ENCODE data around the gene PHF10.

Gene PHF10

DNA sequence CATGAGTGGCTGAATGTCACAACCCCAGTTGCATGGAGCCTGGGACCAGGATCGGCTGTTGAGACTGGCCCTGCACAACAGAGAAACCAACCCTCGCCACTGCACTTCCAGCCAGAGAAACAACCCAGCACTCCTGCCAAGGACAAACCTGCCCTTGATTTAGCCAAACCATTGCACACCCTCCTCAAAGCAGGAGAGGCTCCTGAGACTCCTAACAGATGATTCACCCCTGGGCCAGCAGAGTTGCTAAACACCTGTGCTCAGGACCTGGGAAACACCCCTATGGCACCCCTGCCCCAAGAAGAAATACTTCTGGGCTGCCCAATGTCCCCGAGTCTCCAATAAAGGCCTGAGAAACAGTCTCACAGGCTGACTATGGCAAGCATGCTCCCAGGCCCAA is 40.2 kb downstream of the PHF10 start:
- POLR2A ChIA-PET = no interaction called here
- CTCF ChIA-PET = interaction anchor here (1.2 kb wide), 1 partner anchor 9 kb away, joined by 3 read pairs; no protein-coding TSS in a partner anchor
- TF ChIP-seq, protein P1, sequence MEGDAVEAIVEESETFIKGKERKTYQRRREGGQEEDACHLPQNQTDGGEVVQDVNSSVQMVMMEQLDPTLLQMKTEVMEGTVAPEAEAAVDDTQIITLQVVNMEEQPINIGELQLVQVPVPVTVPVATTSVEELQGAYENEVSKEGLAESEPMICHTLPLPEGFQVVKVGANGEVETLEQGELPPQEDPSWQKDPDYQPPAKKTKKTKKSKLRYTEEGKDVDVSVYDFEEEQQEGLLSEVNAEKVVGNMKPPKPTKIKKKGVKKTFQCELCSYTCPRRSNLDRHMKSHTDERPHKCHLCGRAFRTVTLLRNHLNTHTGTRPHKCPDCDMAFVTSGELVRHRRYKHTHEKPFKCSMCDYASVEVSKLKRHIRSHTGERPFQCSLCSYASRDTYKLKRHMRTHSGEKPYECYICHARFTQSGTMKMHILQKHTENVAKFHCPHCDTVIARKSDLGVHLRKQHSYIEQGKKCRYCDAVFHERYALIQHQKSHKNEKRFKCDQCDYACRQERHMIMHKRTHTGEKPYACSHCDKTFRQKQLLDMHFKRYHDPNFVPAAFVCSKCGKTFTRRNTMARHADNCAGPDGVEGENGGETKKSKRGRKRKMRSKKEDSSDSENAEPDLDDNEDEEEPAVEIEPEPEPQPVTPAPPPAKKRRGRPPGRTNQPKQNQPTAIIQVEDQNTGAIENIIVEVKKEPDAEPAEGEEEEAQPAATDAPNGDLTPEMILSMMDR (IDR thresholded peaks at IDR 0.05; ENCODE audit: control extremely low read depth, extremely low read depth, low read depth, missing control alignments) = no peak
- DNase-seq (ENCODE audit: extremely low spot score) = no peak

DNA sequence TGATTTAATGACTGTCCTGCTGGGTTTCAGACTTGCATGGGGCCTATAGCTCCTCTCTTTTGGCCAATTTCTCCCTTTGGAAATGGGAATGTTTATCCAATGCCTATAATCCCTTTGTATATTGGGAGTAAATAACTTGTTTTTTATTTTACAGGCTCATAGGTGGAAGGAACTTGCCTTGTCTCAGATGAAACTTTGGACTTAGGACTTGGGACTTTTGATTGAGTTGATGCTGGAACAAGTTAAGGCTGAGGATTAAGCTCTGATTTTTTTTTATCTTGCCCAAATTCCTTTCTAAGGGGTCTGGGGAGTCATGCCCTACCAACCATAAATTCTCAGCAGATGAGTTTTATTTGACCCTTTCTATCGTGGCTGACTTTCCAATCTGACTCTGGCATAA is 46.0 kb downstream of the PHF10 start:
- CTCF ChIA-PET = interaction anchor here (0.9 to 1.3 kb wide), 2 partner anchors 14 to 42 kb away, joined by 3 read pairs; no protein-coding TSS in a partner anchor
- POLR2A ChIA-PET = interaction anchor here (0.8 kb wide), 1 partner anchor 23 kb away, joined by 3 read pairs; the partner anchor contains the start of genes C6orf120 and WDR27
- DNase-seq (ENCODE audit: extremely low spot score) = no peak
- TF ChIP-seq, protein P1 (IDR thresholded peaks at IDR 0.05; ENCODE audit: control extremely low read depth, extremely low read depth, low read depth, missing control alignments) = no peak

DNA sequence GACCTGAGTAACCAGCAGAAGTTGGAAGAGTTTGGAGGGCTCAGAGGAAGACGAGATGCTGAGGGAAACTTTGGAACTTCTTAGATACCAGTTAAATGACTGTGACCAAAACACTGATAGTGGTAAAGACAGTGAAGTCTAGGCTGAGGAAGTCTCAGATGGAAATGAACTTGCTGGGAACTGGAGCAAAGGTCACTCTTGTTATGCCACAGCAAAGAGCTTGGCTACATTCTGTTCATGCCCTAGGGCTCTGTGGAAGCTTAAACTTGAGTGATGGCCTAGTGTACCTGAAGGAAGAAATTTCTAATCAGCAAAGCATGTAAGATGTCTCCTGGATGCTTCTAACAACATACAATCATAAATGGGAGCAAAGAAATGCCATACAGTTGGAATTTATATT is 47.2 kb downstream of the PHF10 start:
- ChIA-PET CTCF (interaction anchor here (1.3 kb wide), 1 partner anchor 41 kb away, joined by 3 read pairs; no protein-coding TSS in a partner anchor), POLR2A (no interaction called here)
- no peak for DNase-seq (ENCODE audit: extremely low spot score)
- TF ChIP-seq, protein P1 (IDR thresholded peaks at IDR 0.05; ENCODE audit: control extremely low read depth, extremely low read depth, low read depth, missing control alignments) = no peak

DNA sequence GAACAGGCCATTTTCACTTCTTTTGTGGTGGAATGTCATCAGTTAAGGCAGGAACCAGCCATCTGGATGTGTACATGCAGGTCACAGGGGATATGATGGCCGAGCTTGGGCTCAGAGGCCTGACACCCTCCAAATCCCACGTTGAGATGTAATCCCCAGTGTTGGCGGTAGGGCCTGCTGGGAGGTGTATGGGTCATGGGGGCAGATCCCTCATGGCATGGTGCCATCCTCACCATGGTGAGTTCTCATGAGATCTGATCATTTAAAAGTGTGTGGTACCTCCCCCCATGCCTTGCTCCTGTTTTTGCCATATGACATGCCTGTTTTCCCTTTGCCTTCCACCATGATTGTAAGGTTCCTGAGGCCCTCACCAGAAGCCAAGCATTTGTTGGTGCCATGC is 49.3 kb downstream of the PHF10 start:
- DNase-seq (ENCODE audit: extremely low spot score) = no peak
- ChIA-PET POLR2A (no interaction called here), CTCF (interaction anchor here (1.3 kb wide), 1 partner anchor 14 kb away, joined by 3 read pairs; no protein-coding TSS in a partner anchor)
- TF ChIP-seq, protein P1 (IDR thresholded peaks at IDR 0.05; ENCODE audit: control extremely low read depth, extremely low read depth, low read depth, missing control alignments) = no peak

DNA sequence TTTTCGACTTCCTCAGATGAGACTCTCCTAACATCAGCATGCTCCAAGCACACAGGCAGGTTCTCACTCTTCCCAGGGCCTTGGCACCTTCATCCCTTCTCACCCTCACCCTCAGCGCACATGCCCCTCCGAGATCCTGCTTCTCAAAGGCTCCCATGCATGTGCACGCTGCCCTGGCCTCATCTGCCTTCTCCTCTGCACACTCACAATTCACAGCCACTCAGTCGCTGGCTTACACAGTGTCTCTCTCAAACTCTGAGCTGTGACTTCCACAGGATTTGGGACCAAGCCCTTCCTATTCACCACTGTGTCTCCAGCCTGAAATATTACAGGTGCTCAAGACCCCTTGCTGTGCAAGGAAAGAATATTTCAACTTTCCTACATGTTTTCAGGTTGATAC is 52.7 kb downstream of the PHF10 start:
- TF ChIP-seq, protein P1 (IDR thresholded peaks at IDR 0.05; ENCODE audit: control extremely low read depth, extremely low read depth, low read depth, missing control alignments) = no peak
- ChIA-PET POLR2A (no interaction called here), CTCF (no interaction called here)
- DNase-seq (ENCODE audit: extremely low spot score) = no peak

DNA sequence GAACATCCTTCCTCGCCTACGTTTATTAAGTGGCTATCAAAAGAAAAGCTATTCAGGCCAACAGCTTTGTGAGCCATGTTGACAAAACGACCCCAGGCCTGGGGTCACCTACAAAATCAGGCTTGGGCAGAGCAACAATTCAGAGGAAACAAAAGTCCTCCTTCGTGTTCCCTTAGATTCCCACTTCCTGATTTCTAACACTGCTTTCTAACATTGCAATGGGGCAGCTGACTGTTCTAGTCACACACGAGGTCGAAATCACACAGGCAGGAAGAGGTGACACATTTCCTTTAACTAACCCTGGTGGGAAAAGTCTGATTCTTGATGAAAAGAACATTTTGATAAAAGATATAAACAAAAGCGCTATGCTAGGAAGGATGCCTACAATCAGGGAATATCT is 54.4 kb downstream of the PHF10 start:
- ChIA-PET POLR2A (no interaction called here), CTCF (interaction anchor here (1.3 kb wide), 1 partner anchor 10 kb away, joined by 4 read pairs; no protein-coding TSS in a partner anchor)
- TF ChIP-seq, protein P1 (IDR thresholded peaks at IDR 0.05; ENCODE audit: control extremely low read depth, extremely low read depth, low read depth, missing control alignments) = no peak
- no peak for DNase-seq (ENCODE audit: extremely low spot score)
